GM21786 (cell line): ENCODE data around the gene PAFAH1B1.
"Not testable (repeated sequence)": the region's sequence is repeated elsewhere in the genome, so short reads cannot be mapped to it uniquely, and the experiment has no call there.

ENCODE experiments used
- ATAC-seq: cut with Tn5 transposase; IDR thresholded peaks from one replicate; pipeline ENCODE4 v1.9.1; 2021; ENCODE audit not compliant: unreplicated experiment

The PAFAH1B1 gene

GRCh38 chr17:2634361-2634960 is 41.0 kb downstream of the PAFAH1B1 start:
- ATAC-seq, result no peak

- ATAC-seq, result no peak
Measured at GRCh38 chr17:2635241-2635640, 41.8 kb downstream of the PAFAH1B1 start.

GRCh38 chr17:2635675-2636074 is 42.2 kb downstream of the PAFAH1B1 start:
- no peak for ATAC-seq

- no peak for ATAC-seq
Measured at GRCh38 chr17:2636169-2636930, 42.9 kb downstream of the PAFAH1B1 start.

- ATAC-seq, result no peak
Measured at GRCh38 chr17:2637422-2637821, 44.0 kb downstream of the PAFAH1B1 start.

- ATAC-seq, result no peak
Measured at GRCh38 chr17:2644971-2645370, 51.5 kb downstream of the PAFAH1B1 start.

GRCh38 chr17:2647957-2648356 is 54.5 kb downstream of the PAFAH1B1 start:
- ATAC-seq, result no peak

GRCh38 chr17:2649191-2649590 is 55.7 kb downstream of the PAFAH1B1 start:
- ATAC-seq, result no peak

GRCh38 chr17:2652911-2653310 is 59.5 kb downstream of the PAFAH1B1 start:
- not testable (repeated sequence) for ATAC-seq

- ATAC-seq, result no peak
Measured at GRCh38 chr17:2655546-2655945, 62.1 kb downstream of the PAFAH1B1 start.

GRCh38 chr17:2656283-2656682 is 62.8 kb downstream of the PAFAH1B1 start:
- no peak for ATAC-seq

- not testable (repeated sequence) for ATAC-seq
Measured at GRCh38 chr17:2659337-2659736, 65.9 kb downstream of the PAFAH1B1 start.

- not testable (repeated sequence) for ATAC-seq
Measured at GRCh38 chr17:2660410-2660809, 67.0 kb downstream of the PAFAH1B1 start.

GRCh38 chr17:2672026-2672425 is 78.6 kb downstream of the PAFAH1B1 start:
- ATAC-seq, result no peak

GRCh38 chr17:2679247-2679646 is 85.8 kb downstream of the PAFAH1B1 start:
- ATAC-seq, result not testable (repeated sequence)

- ATAC-seq, result no peak
Measured at GRCh38 chr17:2680961-2681360, 87.5 kb downstream of the PAFAH1B1 start.

- no peak for ATAC-seq
Measured at GRCh38 chr17:2681650-2682049, 88.2 kb downstream of the PAFAH1B1 start.

- ATAC-seq, result no peak
Measured at GRCh38 chr17:2682176-2682938, 88.9 kb downstream of the PAFAH1B1 start.

- no peak for ATAC-seq
Measured at GRCh38 chr17:2683912-2684311, 90.5 kb downstream of the PAFAH1B1 start.

GRCh38 chr17:2684549-2684948 is 91.1 kb downstream of the PAFAH1B1 start:
- no peak for ATAC-seq

- no peak for ATAC-seq
Measured at GRCh38 chr17:2685696-2686095, 92.2 kb downstream of the PAFAH1B1 start.

- ATAC-seq, result no peak
Measured at GRCh38 chr17:2687074-2687418, 93.6 kb downstream of the PAFAH1B1 start.
